OCI-M1 (cell line): ENCODE measurements around the gene SH2D4B.
A peak's percentile ranks its signal among the peaks of the same experiment; 100 is the strongest.
"Not testable (repeated sequence)": the region's sequence is repeated elsewhere in the genome, so short reads cannot be mapped to it uniquely, and the experiment has no call there.

Source experiments
- DNase-seq: peaks from one replicate; lab custom pipeline; 2025; lab: John Stamatoyannopoulos, UW

The SH2D4B gene

DNA sequence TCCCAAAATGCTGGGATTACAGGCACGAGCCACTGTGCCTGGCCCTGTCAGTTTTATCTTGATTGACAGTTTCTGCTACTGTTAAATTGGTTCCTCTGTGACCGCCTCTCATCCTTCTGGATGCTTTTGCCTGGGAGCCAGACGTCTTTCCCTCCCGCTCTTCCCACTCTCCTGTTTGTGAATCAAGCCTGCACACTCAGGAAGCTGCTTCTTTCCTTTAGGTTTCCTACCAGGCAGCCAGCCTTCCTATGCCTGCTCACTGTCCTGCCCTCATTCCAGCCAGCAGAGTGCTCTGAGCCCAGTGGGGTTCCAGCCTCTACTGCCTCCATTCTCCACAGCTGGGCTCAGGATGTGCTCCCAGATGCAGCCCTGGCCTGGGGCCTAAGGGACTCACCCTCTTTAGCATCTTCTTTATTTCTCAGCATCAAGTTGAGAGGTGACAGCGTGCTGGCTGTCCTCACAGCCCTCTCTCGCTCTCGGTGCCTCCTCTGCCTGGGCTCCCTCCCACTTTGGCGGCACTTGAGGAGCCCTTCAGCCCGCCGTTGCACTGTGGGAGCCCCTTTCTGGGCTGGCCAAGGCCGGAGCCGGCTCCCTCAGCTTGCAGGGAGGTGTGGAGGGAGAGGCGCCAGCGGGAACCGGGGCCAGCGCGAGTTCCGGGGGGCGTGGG, 5.1 kb downstream of the SH2D4B start:
- no peak for DNase-seq

DNA sequence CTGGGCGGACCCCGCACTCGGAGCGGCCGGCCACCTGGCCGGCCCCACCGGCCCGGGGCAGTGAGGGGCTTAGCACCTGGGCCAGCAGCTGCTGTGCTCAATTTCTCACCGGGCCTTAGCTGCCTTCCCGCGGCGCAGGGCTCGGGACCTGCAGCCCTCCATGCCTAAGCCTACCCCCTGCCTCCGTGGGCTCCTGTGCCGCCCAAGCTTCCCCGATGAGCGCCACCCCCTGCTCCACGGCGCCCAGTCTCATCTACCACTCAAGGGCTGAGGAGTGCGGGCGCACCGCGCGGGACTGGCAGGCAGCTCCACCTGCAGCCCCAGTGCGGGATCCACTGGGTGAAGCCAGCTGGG, 5.6 kb downstream of the SH2D4B start:
- DNase-seq: not testable (repeated sequence)

- DNase-seq: no peak
These were observed 6.7 kb downstream of the SH2D4B start for GRCh38 chr10:80544316-80544953.

DNA sequence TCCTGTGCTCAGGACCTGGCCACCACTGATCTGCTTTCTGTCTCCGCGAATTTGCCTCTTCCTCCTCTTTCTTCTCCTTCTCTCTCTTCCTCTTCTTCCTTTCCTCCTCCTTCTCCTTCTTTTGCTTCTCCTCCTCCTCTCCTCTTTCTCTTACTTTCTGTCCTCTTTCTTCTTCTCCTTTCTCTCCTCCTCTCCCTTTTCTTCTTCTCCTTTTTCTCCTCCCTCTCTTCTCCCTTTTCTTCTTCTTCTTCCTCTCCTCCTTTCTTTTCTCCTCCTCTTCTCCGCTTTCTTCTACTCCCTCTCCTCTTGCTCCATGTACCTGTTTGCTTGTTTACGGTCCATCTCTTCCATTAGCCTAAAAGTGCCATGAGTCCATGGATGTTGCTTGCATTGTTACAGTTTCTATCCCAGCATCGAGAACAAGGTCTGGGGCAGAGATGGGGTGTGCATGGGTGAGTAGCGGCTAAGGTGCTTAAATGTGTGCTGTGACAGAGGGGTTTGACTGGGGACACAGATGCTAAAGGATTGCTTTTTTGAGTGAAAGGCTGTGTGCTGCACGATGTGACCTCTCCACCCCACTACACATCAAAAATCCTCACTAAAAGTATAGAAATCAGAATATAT, 7.7 kb downstream of the SH2D4B start:
- no peak for DNase-seq

DNA sequence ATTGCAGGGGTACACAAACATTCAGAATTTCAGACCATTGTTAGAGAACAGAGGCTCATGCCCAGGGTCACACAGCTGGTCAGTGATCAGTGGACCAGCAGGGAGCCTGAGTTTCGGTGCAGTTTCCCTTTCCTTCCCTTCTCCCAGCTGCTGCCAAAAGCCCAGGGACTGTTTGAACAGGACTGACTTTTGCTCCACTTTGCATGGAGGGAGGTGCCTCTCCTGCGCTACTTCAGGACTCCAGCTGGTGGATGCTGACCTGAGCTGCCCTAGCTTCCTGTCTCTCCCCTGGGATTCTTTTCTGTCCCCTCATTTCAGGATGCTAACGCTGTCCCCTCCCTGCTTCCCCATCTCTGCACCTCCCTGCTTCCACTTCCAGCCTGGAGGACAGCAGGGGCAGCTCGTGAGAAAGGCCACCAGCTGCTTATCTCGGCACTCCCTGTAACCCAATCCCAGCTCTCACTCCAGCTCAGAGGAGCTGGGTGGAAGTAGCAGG, 14.5 kb downstream of the SH2D4B start:
- no peak for DNase-seq

- no peak for DNase-seq
These were observed 15.7 kb downstream of the SH2D4B start for GRCh38 chr10:80553436-80553835.

DNA sequence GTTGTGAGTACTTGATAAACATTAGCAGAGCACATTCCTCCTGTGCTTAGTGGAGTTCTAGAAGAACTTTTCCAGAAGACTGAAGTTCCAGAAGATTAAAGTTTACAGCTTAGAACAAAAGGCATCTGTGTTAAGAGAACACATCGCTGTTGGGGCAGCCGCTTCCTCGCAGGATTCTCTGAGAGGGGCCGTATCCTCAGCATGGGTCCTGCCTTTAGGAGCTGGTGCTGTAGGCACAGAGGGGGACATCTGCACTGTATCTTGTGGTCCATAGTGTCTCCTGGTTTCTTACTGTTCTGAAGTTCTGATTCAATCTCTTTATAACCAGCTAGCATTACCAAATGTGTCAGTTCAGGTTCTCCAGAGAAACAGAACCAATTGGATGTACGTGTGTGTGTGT, 16.3 kb downstream of the SH2D4B start:
- no peak for DNase-seq

DNA sequence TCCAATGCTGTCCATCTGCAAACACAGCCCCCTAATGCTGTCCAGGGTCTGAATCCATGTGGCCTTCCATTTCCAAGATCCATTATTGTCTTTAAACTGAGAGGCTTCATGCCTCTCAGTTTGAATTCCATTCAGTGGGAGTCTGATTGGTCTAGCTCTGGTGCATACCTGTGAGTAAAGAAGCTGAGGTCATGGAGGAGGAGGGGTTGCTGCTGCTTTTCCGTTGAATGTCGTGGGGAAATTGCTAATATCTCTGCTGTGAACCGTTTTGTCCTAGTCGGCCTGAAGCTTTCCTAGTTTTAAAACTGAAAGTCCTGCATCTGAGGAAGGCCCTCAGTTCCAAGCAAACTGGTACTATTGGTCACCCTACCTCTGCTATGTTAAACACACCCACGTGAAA, 17.7 kb downstream of the SH2D4B start:
- DNase-seq: no peak

DNA sequence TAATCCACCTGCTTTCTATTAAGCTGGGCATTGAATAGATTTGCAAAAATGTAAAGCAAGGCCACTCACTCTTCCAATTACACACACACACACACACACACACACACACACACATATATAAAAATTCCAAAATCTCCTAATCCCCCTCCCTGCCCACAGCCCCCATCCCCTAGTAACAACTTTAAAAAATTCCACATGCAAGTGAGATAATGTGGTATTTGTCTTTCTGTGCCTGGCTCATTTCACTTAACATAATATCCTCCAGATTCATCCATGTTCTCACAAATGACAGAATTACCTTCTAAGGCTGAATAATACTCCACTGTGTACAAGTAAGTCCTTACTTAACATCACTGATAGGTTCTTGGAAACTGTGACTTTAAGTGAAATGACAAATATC, 24.2 kb downstream of the SH2D4B start:
- no peak for DNase-seq

DNA sequence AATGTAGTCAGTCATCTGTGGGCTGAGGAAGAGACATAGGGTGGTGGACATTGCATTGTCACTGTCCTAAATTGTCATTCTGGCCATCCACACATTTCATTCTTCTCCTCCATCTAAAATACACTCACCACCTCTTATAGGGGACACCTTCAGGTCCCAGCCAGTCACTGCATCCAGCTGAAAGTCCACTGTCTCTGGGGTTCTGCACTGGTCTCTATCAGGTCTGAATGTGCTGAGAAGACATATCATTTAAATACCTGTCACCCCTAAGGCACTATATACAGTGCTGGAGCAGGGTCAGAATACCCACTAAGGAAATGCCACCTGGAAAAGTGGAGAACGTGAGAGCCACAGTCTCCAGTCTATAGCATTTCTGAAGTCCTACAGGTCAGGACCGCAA, 29.6 kb downstream of the SH2D4B start:
- peak; percentile 28 for DNase-seq

DNA sequence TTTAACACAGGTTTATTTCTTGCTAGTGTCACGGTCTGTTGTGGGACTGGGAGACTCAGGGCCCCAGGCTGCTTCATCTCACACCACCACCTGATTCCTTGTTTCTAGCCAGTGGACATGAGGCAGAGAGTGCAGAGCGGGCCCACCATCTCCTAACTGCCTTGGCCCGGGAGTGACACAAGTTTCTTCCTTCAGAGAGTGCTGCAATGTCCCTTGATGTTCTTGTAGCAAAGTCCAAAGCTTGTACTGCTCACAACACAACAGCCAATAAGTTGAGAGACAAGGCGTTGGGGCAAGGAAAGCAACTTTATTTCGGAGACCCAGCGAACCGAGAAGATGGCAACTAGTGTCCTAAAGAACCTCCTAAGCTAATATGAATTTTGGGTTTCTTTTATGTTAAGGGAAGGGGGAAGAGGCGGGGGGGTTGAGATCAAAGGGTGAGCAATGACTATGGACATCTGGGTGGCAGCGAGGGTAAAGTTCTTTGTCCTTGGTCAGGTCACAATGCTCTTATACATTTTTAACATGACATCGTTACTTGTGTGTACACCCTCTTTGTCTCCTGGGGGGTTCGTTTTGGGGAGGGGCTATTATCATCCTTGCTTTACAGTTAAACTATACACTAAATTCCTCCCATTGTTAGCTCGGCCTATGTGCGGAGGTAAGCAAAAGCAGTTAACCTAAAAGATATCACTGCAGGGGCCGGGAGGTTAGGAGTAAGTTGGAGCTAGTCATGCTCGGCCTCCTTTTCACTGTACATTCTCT, 31.6 kb downstream of the SH2D4B start:
- DNase-seq: no peak

DNA sequence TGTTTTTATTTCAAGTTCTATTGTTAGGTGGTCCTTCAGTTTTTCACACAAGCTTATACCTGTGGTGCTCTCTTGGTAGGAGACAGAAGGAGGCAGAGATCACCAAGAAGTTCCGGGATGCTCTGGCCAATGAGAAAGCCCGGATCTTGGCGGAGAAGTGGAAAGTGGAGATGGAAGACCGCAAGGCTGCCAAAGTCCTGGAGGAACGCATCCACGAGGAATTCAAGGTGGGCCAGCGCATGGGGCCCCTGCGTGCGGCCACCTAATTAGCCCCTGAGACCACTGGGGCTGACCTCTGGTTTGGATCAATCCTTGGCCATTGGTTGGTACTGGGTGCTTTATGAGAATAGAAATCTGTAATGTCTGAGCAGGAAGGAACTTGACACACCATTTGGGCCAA, 33.6 kb downstream of the SH2D4B start:
- no peak for DNase-seq

DNA sequence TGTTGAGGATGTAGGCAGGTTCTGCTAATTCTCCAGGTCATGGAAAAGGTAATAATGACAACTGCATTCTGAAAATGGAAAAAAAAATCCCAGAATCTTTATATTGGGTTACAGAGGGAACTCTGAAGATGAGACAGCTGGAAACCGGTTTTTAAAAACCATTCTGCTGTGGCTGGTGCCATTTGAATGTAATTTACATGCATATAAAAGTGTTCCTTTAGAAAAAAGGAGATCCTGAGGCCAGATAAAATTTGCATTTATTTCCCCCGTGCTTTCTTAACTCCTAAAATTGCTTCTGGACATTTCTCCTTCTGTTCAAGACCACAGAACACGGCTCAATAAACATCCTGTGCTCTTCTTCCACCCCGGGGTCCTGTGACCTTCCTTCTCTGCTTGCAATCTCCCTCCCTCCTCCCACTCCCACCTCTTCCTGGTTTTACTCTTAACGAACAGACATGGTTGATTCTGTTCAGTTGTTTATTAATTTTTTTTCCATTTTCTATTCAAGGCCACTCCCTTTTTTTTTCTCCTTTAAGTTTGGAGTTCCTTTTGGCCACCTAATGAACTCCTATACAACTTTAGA, 41.6 kb downstream of the SH2D4B start:
- peak; percentile 78 for DNase-seq

DNA sequence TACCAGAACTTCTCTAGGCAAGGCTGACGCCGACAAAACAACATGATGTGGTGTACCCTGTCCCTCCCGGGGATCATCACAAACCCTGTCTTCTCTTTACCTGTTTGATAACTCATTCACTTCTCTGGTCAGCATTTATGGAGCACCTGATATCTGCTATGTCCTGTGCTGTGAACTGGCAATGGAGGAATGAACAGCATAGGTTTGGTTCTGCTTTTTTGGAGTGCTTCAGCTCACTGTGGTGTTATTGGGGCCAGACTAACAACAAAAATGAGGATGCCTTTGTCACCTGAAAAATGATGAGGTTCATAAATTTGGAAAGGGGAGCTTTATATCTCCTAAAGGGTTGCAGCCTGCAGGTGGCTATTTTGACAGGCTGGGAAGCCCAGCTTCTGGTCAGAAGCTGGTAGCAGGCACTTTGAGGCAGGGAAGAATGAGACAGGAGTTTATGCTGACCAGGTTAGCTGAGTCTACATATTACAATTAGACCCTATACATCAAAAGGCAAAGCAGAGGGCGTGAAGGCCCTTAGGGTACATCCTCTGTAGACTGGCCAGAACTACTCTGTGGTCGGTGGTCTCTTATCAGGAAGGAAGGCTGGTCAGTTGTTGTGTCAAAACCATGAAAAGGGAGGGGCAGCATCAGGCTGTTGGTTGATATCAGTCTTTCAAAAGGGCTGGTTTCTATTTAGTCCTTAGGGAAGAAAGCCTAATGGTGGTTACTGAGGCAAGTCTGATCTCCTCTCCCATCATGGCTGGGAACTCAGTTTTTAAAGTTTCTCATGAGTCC, 42.3 kb downstream of the SH2D4B start:
- DNase-seq: peak; percentile 99

DNA sequence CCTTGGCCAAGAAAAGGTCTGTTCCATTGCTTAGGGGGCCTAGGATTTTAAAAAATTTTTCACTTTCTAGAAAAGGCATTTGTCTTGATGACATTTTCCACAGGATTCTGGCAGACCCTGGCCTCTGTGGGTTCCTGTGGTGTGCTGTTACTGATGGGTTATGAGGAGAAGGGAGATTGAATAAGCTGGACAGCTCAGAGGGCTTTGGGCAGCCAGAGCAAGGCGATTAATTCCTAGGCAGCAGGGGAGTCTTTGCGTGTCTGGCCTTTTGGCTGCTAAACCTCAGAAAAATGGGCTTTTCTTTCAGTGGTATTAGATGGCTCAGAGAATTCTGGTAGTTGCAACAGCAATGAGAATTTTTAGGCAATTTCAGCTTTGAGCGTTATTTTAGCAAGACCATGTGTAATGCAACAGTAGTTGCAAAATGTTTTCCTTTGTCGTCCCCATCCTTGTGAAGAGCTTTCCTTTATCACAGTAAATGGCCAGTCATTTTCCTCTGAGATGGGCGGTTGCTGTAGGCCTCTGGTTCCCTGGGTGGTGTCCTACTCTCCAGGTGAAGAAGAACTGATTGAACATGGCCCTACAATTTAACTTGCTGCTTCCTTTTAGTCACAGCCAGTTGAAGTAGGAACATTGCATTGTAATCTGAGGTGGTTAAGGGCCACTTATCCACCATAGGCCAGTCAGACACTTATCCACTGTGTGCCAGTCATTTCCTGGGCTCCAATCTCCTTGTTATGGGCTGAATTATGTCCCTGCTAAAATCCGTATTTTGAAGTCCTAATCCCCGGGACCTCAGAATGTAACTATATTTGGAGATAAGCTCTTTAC, 43.2 kb downstream of the SH2D4B start:
- DNase-seq: peak; percentile 89

GRCh38 chr10:80581469-80581835, 43.8 kb downstream of the SH2D4B start:
- DNase-seq: peak; percentile 58

DNA sequence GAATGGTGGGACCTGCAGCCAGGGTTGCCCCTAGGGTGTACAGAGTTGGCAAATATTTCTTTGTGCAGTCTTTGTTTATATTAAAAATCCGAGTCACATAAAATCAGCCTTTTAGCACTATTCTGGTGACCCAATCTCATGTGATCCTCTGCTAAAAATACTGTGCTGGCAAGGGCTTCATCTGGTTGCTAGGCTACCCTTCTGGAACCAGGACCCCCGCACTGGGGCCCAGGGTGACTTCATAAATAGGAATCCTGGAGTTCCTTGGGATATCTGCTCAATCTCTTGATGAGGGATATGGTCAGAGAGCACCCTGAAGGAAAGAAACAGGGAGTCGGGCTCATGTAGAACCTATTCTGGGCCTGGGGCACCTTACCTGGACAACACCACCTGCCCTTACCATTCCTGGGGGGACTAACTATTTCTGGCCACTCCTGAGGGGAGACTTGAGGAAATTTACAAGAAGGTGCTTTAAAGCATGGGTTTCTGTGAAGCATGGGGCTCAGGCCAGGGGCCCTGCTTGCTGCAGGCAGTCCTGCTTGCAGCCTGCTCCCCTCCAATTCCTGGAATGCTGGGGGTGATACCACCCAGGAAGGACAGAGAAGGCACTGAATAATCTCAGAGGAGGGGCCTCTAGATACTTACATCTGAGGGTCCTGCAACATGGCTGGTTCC, 44.7 kb downstream of the SH2D4B start:
- DNase-seq: no peak

- DNase-seq: peak; percentile 64
These were observed 46.0 kb downstream of the SH2D4B start for GRCh38 chr10:80583685-80584084.

DNA sequence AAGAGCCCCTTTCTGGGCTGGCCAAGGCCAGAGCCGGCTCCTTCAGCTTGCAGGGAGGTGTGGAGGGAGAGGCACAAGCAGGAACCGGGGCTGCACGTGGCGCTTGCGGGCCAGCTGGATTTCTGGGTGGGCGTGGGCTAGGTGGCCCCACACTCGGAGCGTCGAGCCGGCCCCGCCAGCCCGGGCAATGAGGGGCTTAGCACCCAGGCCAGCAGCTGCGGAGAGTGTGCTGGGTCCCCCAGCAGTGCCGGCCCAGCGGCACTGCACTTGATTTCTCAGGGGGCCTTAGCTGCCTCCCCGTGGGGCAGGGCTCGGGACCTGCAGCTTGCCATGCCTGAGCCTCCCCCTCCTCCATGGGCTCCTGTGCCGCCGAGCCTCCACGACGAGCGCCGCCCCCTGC, 48.1 kb downstream of the SH2D4B start:
- DNase-seq: no peak

DNA sequence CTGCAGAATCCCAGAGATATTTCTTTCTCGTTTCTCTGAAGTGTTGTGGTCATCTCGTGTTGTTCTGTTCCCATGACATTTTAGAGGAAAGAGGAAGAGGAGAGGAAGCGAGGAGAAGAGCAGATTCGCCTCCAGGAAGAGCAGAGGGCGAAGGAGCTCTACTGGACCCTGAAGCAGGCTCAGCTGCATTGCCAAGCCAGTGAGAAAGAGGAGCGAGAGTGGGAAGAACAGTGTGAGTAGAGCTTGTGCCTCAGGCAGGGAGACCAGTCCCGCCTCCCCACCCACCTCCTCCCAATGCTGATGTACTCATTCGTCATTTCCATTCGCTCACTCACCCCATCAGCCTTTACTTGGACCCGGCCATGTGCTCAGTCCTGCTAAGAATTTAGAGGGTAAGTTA, 50.8 kb downstream of the SH2D4B start:
- no peak for DNase-seq
